Measurements from ENCODE around the gene IZUMO4. TPM values are rescaled to one million over a fixed set of nuclear protein-coding genes. Genes with fewer than 3 reads are reported as not detected.

IZUMO4 gene
- total RNA-seq, 1 donor from 2014 or later: not detected

DNA sequence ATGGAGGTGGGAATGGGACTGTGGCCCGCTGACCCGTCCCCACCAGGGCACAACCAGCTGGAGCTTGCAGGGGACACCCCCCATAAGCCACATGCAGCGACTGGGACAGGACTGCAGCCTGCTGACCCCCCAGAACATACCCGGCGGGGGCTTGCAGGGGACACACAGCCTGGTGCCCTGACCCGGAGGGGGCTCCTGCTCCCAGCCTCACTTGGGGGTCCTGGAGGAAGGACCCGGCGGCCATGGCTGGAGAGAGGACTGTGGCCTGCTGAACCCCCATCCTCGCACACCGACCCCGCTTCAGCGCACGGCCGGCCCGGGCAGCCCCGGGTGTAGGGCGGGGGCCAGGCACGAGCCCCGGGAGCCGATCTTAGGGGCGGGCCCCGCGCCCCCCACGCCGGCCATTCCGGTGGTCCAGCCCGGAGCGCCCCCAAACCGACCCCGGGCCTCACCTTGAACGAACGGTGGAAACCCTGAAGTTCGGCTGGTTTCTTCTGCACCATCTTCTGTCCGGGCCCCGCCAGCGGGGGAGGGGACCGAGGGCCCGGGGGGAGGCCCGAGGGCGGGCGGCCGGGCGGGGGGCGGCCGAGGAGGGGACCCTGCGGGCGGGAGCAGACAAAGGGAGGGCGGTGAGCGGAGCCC is 46.2 kb upstream of the IZUMO4 start:
- H3K27me3 Mint-ChIP-seq (ENCODE audit: insufficient read depth, low read depth): peaks cover under 1% of the 10 kb centered on the region
- Histone ChIP-seq H3K27me3 (no peaks in the 10 kb centered on the region), H3K4me3 (peak overlapping the region; percentile 100), H3K36me3 (no peaks in the 10 kb centered on the region), H3K9me3 (ENCODE audit: low read depth) (no peaks in the 10 kb centered on the region), H3F3A (ENCODE audit: low read depth) (peaks cover 10% of the 10 kb centered on the region), H3K79me2 (ENCODE audit: low read depth) (peaks cover 43% of the 10 kb centered on the region), H2AFZ (replicated peaks) (no peak overlapping the region), H4K20me1 (ENCODE audit: low read depth) (peaks cover 53% of the 10 kb centered on the region), H3K4me1 (peaks cover 1% of the 10 kb centered on the region), H3K27ac (no peak overlapping the region), H3K9ac (peak overlapping the region; percentile 85), H3K4me2 (peak overlapping the region; percentile 99)
- H3K4me1 Mint-ChIP-seq: peaks cover 22% of the 10 kb centered on the region
- no peaks in the 10 kb centered on the region for H3K9me3 Mint-ChIP-seq
- no peaks in the 10 kb centered on the region for H3K36me3 Mint-ChIP-seq
- TF ChIP-seq EZH2 (IDR thresholded peaks at IDR 0.05): no peak
- no peak for TF ChIP-seq EZH2phosphoT487 (IDR thresholded peaks at IDR 0.05)
- TF ChIP-seq, protein P1, sequence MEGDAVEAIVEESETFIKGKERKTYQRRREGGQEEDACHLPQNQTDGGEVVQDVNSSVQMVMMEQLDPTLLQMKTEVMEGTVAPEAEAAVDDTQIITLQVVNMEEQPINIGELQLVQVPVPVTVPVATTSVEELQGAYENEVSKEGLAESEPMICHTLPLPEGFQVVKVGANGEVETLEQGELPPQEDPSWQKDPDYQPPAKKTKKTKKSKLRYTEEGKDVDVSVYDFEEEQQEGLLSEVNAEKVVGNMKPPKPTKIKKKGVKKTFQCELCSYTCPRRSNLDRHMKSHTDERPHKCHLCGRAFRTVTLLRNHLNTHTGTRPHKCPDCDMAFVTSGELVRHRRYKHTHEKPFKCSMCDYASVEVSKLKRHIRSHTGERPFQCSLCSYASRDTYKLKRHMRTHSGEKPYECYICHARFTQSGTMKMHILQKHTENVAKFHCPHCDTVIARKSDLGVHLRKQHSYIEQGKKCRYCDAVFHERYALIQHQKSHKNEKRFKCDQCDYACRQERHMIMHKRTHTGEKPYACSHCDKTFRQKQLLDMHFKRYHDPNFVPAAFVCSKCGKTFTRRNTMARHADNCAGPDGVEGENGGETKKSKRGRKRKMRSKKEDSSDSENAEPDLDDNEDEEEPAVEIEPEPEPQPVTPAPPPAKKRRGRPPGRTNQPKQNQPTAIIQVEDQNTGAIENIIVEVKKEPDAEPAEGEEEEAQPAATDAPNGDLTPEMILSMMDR (IDR thresholded peaks at IDR 0.05): no peak
- peak; percentile 64 for DNase-seq (ENCODE audit: low spot score)
- no peak overlapping the region for H3K27ac Mint-ChIP-seq
- H3K4me3 Mint-ChIP-seq: peak overlapping the region; percentile 92

DNA sequence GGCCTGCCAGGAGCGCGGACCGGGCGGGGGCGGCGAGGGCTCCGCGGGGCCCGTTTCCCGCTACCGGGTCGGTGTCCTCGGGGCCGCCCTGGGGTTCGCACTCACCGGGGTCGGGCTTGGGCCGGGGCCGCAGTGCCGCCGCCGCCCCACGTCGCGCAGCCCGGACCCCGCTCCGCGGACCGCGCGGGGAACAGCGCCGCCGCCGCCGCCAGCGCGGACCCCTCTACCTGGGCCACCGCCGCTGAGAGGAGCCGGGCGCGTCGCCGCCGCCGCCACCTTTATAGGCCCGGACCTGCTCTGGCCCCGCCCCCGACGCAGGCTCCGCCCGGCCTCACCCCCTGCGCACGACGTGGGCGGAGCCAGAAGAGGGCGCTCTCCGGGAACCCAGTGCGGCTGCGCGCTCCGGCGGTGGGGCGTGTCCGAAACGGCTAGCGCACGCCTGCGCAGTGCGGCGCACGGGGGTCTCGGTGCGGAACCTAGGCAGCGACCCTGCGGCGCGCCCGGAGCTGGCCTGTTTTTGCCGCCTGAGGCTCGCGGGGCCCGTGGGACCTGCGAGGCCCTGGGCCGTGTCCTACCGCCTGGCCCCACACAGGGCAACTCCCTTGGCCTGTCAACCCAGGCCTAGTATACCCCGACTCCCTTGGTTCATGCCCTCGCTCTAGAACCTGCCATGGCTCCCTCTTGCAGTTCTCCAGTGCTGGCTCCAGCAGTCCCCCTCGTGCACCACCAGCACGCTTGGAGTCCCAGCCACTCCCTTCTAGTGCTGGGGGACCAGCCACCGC is 45.5 kb upstream of the IZUMO4 start, which contains the start of gene MKNK2:
Gene MKNK2, minus strand, starts transcription at position 254 of the 782 bp plus-strand sequence. CDS start 393 bp downstream, outside the sequence.
- peak; percentile 97 for DNase-seq (ENCODE audit: low spot score)
- Histone ChIP-seq H3K79me2 (ENCODE audit: low read depth) (peaks cover 43% of the 10 kb centered on the region), H2AFZ (replicated peaks) (no peak within 1 kb of the TSS), H3K9ac (peak within 1 kb of the TSS; percentile 85), H3K27ac (peak within 1 kb of the TSS; percentile 19), H3K36me3 (no peaks in the 10 kb centered on the region), H3F3A (ENCODE audit: low read depth) (peaks cover 10% of the 10 kb centered on the region), H3K4me2 (peak within 1 kb of the TSS; percentile 99), H3K4me1 (peaks cover 8% of the 10 kb centered on the region), H3K4me3 (peak within 1 kb of the TSS; percentile 100), H3K9me3 (ENCODE audit: low read depth) (no peaks in the 10 kb centered on the region), H3K27me3 (no peaks in the 10 kb centered on the region), H4K20me1 (ENCODE audit: low read depth) (peaks cover 46% of the 10 kb centered on the region)
- Mint-ChIP-seq H3K27ac (no peak within 1 kb of the TSS), H3K4me1 (peaks cover 26% of the 10 kb centered on the region), H3K36me3 (no peaks in the 10 kb centered on the region), H3K9me3 (no peaks in the 10 kb centered on the region), H3K27me3 (ENCODE audit: insufficient read depth, low read depth) (peaks cover 3% of the 10 kb centered on the region), H3K4me3 (peak within 1 kb of the TSS; percentile 92)
- TF ChIP-seq EZH2phosphoT487 (IDR thresholded peaks at IDR 0.05): no peak
- TF ChIP-seq, protein P1 (IDR thresholded peaks at IDR 0.05): peak; percentile 68

DNA sequence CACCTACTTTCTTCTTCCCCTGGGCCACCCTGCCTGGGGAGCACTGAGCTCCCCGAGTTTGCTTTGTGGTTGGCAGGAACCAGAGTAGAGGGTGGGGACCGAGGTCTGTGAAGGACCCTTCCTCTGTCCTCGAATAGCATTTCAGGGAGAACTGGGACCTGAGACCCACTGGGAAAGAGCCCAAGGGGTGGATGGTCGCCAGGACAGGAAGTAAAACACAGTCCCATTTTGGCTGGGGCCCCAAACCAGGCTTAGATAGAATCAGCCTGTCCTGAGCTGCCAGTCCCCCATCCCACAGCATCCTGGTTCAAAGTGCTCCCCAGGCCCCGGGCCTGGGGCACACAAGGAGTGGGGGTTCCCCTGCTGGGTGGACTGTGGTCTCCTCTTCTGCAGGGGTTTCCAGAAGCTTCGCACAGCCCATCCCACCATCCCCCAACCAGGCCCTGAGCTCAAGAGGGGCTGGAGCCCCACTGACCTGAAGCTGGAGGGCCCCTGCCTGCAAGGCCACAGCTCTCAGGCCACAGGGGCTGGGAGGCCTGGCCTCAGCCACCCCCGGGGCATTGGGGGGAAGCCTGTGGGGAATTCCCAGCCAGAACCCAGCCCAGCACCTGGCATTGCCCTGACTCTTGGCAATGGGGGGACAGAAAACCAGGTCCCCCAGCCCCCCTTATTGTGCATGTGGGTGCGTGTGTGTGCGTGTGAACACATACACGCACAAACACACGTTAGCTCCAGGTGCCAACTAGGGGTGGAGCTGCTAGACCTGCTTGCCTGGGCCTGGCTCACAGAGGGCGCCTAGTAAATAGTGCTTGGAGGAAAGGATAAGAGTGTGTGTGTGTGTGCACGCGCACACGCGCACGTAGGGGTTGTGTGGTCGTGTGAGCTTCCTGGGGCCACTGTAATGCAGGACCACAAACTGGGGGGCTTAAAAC is 44.7 kb upstream of the IZUMO4 start:
- Mint-ChIP-seq H3K27me3 (ENCODE audit: insufficient read depth, low read depth) (peaks cover 3% of the 10 kb centered on the region), H3K4me1 (peaks cover 28% of the 10 kb centered on the region), H3K27ac (peak overlapping the region; percentile 66), H3K4me3 (peak overlapping the region; percentile 83), H3K9me3 (no peaks in the 10 kb centered on the region), H3K36me3 (no peaks in the 10 kb centered on the region)
- peaks cover 37% of the 10 kb centered on the region for H4K20me1 ChIP-seq (ENCODE audit: low read depth)
- no peaks in the 10 kb centered on the region for H3K27me3 ChIP-seq
- no peaks in the 10 kb centered on the region for H3K9me3 ChIP-seq (ENCODE audit: low read depth)
- no peak overlapping the region for H3K9ac ChIP-seq
- H3K79me2 ChIP-seq (ENCODE audit: low read depth): peaks cover 39% of the 10 kb centered on the region
- no peaks in the 10 kb centered on the region for H3K36me3 ChIP-seq
- TF ChIP-seq EZH2 (IDR thresholded peaks at IDR 0.05) (no peak), EZH2phosphoT487 (IDR thresholded peaks at IDR 0.05) (no peak)
- TF ChIP-seq, protein P1 (IDR thresholded peaks at IDR 0.05): no peak
- peaks cover 10% of the 10 kb centered on the region for H3K4me1 ChIP-seq
- H3K27ac ChIP-seq: peak overlapping the region; percentile 19
- no peak for DNase-seq (ENCODE audit: low spot score)
- H2AFZ ChIP-seq (replicated peaks): no peak overlapping the region
- H3F3A ChIP-seq (ENCODE audit: low read depth): peaks cover 10% of the 10 kb centered on the region
- H3K4me2 ChIP-seq: peak overlapping the region; percentile 66
- peak overlapping the region; percentile 36 for H3K4me3 ChIP-seq

Measured in neural progenitor cell (in vitro differentiated cells).